Lower leg skin (tissue), 3 donors: ENCODE data around the gene ZFYVE28.
"Not testable (repeated sequence)": the region's sequence is repeated elsewhere in the genome, so short reads cannot be mapped to it uniquely, and the experiment has no call there.

Experiments
- POLR2A ChIP-seq, 2 donors: fragments of 450-650 bp; IDR thresholded peaks; one replicate each; pipeline ENCODE4 v1.6.1; 2016 to 2017; ENCODE audit warnings: antibody characterized with exemption in 2 of 2, mild to moderate bottlenecking in 1 of 2, moderate library complexity in 1 of 2
- TF ChIP-seq, protein P1 (sequence below), 3 donors: fragments of 450-650 bp; IDR thresholded peaks; one replicate each; pipeline ENCODE4 v1.5.1; 2016; ENCODE audit warnings: antibody characterized with exemption in 3 of 3, mild to moderate bottlenecking in 3 of 3, moderate library complexity in 2 of 3

GRCh38 chr4:2382769-2383202 lies 35.7 kb downstream of the ZFYVE28 start:
- TF ChIP-seq, protein P1, sequence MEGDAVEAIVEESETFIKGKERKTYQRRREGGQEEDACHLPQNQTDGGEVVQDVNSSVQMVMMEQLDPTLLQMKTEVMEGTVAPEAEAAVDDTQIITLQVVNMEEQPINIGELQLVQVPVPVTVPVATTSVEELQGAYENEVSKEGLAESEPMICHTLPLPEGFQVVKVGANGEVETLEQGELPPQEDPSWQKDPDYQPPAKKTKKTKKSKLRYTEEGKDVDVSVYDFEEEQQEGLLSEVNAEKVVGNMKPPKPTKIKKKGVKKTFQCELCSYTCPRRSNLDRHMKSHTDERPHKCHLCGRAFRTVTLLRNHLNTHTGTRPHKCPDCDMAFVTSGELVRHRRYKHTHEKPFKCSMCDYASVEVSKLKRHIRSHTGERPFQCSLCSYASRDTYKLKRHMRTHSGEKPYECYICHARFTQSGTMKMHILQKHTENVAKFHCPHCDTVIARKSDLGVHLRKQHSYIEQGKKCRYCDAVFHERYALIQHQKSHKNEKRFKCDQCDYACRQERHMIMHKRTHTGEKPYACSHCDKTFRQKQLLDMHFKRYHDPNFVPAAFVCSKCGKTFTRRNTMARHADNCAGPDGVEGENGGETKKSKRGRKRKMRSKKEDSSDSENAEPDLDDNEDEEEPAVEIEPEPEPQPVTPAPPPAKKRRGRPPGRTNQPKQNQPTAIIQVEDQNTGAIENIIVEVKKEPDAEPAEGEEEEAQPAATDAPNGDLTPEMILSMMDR (IDR thresholded peaks at IDR 0.05): not testable (repeated sequence)
- not testable (repeated sequence) for TF ChIP-seq POLR2A (IDR thresholded peaks at IDR 0.05)
